Measurements from ENCODE around the gene DUSP9.

The DUSP9 gene

DNA sequence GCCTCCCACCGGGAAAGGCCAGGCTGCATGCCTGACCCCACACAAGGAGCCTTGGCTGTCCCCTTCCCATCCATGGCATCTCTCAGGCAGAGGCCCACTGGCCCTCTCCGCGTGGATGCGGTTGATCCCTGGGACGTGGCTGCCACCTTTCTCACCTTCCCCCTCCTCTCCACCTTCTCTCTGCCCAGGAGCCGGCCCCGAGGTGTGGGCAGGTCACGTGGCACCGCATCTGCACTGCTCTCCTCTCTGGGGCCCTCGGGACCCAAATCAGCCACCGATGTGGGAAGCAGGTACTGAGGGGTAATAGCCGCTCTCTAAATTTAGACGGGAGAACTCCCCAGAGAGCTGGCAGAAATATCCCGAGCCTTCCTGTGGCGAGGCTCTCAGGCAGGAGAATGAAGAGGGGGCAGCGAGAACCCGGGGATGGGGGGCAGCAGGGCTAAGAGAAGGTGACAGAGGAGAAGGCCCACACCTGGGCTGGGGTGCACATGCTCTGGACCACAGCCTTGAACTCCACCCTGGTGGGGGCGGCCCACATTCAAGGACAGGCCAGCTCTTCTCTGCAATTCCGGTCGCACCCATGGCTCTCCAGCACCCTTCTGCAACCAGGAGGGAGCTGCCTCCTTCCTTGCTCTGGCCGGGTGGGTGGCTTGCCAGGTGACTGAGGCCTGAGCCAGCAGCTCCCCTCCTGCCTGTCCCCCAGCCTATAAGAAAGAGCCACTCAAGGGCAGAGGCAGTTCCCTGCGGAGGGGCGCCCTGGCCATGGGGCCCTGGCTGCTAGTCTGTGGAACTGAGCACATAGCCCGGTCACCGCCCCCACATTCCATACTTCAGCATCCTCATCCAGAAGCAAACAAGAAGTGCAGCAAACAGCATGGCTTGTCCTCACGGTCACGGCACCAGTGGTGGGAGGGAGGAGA lies 9.6 kb upstream of the DUSP9 start:
- DNase-seq: no peak

- DNase-seq: no peak
Measured at GRCh38 chrX:153638041-153638371, 9.0 kb upstream of the DUSP9 start.

- no peak for DNase-seq
Measured at GRCh38 chrX:153638436-153639176, 8.4 kb upstream of the DUSP9 start.

DNA sequence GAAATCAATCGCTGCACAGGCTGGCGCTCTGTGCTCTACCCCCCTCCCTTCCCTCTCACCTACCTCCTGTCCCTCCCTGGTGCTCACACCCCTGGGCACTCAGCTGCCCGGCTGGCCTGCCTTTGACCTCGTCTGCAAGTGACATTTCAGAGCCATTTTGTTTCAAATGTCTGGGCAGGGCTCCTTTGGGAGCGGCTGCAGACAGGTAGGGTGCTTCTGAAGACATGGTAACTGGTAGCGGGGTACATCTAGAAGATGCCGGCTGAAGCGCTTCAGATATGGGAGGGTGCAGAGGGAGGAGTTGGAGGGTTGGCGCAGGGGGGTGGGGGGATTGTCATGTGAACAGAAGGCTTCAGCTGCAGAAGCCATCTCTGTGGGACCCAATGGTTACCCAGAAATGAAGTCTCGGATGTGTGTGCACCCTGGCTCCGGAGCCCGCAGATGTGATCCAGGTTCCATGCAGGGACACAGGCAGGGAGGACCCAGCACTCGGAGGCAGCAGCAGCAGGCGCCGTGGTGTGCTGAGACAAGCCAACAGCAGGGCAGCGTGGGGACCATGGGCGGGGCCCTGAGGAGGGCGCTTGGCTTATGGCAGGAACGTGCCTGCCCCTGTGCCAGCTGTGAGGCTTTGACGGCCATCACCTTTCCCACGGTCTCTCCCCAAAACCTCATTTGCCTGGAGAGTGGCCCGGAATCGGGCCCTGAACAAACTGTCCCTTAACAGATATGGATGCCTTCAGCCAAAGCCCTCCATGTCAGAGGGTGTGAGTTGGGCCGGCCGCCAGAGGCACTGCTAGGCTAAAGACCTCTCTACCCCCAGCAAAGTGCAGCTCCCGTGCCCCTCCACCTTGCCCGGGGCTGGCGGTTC lies 7.6 kb upstream of the DUSP9 start:
- DNase-seq: no peak

DNA sequence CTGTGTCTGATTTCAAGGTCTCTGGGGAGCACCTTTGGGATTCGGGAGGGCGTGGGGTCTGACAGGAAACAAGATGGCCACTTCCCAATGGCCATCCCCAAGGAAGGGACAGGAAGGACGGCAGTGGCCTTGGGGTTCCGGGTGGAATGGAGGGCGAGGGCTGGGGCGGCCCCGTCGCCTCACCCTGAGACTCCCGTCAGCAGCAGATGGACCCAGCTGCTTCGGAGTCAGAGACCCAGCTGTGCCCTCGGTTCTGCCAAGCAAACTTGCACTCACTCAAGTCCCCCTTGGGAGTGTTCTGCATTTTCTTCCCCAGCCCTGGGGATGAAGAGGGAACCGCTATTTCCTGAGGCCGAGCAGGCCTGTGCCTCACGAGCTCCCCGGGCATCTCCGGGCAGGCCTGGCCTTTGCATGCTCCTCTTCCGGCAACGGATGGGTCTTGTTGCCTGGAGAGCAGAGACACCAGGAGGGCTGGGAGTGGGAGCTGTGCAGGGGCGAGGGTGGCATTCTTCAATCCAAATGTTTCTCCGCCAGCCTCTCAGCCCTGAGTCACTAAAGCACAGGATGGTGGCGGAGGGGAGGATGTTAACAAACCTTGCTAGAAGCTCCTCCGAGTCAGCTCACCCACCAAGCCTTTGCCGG lies 6.8 kb upstream of the DUSP9 start:
- no peak for DNase-seq

DNA sequence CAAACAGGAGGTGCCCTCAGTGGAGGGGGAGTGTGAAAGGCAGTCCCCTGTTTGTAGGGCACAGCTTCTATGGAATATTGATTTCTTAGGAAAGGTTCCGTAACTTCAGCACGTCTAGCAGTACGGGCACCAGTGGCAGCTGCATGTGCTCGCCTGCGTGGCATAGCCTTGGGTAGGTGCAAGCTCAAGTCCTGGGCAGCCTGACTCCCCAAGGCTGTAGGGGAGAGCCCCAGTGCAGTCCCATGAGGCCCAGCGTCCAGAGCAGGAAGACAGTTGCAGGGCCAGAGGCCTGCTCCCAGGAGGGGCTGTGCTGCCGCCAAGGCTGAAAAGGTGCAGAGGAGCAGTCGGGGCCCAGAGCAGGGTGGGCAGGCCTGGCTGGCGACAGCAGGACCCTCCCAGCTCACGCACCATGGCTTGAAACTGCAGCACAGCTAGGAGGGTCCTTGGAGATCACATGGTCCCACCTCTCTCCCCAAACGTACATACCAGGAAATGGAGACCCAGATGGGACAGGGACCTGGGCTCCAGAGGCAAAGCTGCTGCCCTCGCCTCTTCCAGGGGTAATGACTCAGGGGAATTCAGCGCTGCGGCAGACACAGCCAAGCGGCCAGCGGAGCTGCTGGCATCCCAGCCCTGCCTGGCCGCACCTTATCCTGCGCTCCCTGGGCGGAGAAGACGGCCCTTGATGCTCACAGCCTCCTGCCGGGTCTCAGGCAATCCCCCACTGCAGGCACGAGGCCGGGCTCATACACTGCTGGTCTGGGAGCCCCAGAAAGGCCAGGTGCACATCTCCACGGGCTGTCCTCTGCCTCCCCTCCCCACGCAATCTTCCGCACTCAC lies 6.0 kb upstream of the DUSP9 start:
- no peak for DNase-seq

GRCh38 chrX:153641627-153642026 lies 5.4 kb upstream of the DUSP9 start:
- no peak for DNase-seq

DNA sequence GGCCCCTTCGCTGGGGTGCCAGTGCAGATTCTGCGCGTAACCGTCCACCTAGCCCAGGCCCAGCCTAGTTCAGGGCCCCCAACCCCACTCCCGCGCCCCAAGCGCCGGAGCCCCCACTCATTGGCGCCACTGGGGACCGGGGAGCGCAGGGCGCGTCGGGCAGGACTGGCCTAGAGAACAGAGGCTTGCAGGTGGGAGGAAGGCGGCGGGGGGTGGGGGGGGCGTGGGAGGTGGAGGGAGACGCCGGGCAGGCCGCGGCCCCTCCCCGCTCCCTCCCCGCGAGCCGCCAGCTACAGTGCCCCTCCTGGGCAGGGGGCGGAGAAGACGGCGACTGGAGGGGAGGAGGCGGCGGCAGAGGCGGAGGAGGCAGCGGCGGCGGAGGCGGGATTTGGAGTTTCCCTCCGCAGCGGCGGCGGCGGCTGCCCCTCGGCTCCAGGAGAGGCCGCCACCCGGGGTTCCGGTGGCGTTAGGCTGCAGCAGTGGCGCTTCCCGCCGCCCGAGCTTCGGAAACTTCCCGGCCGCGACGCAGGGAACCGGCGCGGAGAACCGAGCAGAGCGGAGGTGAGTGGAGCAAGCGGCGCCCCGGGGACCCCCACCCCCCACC lies 4.8 kb upstream of the DUSP9 start:
- no peak for DNase-seq

DNA sequence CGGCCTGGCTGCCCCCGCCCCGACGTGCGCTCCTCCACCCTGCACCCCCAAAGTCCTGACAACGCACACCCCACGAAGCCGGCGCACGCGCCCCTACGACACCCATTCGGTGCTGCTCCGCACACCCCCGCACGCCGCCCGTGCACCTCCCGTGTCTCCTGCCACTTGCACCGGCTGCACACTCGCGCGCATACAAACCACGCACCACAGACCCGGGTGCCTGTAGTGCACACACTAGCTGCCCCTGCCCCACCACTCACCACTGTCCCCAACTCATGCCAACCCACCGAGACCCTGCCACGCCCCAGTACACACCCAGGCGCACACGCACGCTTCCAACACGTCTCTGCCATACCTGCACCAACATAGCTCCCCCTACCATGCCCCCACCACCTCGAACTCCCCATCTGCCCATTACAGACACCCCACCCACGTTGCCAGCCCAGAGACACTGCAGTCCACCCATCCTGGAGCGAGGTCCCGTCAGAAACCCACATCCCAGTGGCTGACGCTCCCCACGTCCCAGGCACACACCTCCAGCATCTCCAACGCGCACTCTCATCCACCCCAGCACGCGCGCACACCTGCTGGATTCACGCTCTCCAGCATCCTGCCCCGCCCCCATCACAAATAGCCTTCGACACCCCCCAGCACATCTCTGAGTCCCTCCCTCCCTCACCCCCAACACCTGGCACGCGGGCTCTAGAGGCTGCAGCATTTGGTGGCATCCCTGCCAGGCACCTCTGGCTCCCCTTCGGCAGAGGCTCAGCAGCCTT lies 4.2 kb upstream of the DUSP9 start:
- no peak for DNase-seq

GRCh38 chrX:153643431-153644351 lies 3.3 kb upstream of the DUSP9 start:
- DNase-seq: no peak

- no peak for DNase-seq
Measured at GRCh38 chrX:153644356-153645125, 2.5 kb upstream of the DUSP9 start.

- no peak for DNase-seq
Measured at GRCh38 chrX:153645151-153645550, 1.9 kb upstream of the DUSP9 start.

GRCh38 chrX:153645921-153646488 lies 998 bp upstream of the DUSP9 start:
- no peak for DNase-seq

- no peak for DNase-seq
Measured at GRCh38 chrX:153647461-153648357, 706 bp downstream of the DUSP9 start.

GRCh38 chrX:153648358-153649177 lies 1.6 kb downstream of the DUSP9 start:
- no peak for DNase-seq
